Measurements from ENCODE around the gene C13orf42.

DNA sequence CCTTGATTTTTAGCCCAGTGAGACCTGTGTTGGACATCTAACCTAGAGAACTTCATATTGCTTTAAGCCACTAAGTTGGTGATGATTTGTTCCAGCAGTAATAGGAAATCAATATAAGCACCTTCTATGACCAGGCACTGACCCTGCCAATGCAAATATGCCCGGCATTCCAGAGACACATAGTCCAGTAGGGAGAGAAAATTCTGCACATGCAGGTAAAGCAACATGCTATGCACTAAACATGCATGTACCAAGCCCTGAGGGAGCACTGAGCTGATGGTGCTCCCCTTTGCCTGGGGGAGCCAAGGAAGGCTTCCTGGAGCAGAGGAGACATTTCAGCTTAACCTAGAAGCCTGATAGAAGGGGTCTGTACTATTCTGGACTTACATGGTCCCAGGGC lies 40.4 kb upstream of the C13orf42 start:
- TF ChIP-seq, protein P1, sequence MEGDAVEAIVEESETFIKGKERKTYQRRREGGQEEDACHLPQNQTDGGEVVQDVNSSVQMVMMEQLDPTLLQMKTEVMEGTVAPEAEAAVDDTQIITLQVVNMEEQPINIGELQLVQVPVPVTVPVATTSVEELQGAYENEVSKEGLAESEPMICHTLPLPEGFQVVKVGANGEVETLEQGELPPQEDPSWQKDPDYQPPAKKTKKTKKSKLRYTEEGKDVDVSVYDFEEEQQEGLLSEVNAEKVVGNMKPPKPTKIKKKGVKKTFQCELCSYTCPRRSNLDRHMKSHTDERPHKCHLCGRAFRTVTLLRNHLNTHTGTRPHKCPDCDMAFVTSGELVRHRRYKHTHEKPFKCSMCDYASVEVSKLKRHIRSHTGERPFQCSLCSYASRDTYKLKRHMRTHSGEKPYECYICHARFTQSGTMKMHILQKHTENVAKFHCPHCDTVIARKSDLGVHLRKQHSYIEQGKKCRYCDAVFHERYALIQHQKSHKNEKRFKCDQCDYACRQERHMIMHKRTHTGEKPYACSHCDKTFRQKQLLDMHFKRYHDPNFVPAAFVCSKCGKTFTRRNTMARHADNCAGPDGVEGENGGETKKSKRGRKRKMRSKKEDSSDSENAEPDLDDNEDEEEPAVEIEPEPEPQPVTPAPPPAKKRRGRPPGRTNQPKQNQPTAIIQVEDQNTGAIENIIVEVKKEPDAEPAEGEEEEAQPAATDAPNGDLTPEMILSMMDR (IDR thresholded peaks at IDR 0.05): no peak
- no peak for TF ChIP-seq ZBTB21 (CRISPR knock-in tag; IDR thresholded peaks at IDR 0.05; ENCODE audit: borderline replicate concordance)

Data from WTC11 (cell line).